Hematopoietic multipotent progenitor cell treated with erythropoietin and hydrocortisone succinate and interleukin-3 and kit ligand, for 4 days (in vitro differentiated cells): ENCODE data around the gene RNF217.

Experiments
- DNase-seq: peaks from one replicate; pipeline ENCODE4 v3.0.0-alpha.2; 2015

Gene RNF217

DNA sequence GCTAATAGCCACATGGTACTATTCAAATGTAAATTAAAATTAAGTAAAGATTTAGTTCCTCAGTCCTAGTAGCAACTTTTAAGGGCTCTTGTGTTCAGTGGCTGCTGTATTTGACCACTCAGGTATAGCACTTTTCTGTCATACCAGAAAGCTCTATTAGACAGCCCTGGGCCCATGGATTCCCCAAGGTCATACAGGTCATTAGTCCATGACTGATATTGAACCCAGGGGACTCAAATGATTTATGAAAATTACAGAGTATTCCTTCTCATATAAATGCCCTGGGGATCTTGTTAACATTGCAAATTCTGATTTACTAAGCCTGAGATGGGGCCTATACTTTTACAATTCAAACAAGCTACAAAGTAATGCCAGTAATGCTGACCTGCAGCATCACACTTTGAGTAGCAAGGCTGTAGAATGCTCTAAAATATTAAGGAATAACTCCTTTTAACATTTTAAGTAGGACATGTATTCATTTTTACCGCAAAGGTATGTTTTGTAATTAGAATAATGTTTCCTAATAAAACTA lies 29.6 kb downstream of the RNF217 start:
- DNase-seq: no peak

DNA sequence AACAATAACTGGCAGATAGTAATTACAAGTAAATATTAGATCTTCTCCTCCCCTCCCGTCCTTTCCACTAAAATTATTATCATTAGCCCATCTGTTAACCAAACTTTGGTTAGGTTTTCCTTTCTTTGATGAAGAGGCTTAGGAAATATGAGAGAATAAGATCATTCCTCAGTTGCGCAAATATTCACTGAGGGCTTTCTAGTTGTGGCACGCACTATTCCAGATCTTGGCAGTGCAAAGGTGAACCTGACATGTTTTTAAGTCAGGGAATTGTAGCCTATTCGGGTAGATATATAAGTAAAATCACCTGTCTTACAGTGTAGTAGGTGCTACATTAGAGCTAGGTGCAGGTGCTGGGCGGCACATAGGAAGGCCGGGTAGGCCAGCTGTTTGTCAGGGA lies 31.1 kb downstream of the RNF217 start:
- DNase-seq: no peak

DNA sequence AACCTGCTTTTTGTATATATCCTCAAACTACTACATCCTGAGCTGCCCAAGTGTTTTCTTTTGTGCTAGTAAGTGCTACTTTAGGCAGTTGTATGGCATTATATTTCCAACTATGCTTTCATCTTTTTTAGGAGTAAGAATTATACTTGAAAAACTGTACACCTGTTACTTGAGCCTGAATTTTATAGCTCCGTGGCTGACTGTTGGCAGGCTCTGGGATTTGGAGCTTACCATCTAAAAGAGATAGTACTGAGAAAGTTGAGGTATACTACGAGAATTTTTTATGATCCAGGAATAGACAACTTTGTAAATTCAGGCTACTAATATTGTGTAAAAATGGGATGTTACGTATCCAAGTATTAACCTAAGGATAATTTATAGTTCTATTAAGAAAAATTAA lies 32.4 kb downstream of the RNF217 start:
- DNase-seq: no peak

DNA sequence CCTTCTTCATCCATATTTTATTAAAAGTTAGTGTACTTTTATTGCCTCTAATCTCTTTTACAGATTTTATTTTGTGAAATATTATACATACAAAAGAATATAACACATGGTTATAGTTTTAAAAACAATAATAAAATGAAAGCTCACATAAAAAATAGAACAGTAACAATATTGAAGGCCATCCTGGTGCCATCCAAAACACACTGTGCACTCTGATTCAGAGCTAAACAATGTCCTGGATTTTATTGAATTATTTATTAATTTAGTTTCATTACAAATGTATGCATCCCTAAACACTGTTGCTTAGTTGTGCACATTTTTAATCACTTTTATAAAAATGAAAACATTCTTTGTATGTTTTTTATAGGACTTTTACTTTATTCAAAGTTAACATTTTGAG lies 32.9 kb downstream of the RNF217 start:
- DNase-seq: no peak

DNA sequence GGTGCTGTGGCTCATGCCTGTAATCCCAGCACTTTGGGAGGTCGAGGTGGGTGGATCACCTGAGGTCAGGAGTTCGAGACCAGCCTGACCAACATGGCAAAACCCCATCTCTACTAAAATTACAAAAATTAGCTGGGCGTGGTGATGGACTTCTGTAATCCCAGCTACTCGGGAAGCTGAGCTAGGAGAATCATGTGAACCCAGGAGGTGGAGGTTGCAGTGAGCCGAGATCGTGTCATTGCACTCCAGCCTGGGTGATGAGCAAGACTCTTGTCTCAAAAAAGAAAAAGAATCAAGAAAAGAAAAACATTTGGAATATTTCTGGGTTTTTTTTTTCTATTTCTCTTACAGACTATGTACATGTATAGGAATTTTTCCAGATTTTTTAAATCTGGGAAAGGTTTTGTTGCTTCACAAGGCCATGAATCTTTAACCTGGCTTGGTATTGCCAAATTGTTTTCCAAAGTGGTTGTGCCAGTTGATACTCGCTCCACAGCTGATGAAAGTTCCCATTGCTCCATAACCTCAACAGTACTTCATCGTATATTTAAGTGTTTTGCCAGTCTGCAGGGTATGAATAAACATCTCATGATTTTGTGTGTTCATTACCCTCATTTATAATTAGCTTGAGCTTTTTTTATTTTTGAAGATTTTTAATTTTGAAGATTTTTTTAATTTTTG lies 33.5 kb downstream of the RNF217 start:
- no peak for DNase-seq

DNA sequence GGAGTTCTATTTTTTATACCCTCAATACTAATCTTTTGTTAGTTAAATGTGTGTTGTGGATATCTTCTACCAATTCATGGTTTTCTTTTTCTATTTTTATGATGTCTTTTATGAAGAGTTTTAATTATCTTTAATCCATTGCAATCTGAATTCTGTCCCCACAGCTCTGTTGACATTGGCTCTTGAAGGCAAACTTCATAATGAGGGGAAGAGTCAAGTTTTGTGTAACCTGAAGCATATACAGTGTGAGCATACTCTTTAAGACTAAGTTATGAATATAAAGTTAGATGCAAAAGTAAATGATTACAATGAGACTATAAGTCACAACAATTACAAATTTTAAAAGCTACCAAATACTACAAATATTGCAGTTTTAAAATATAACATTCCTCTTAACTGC lies 34.2 kb downstream of the RNF217 start:
- no peak for DNase-seq

DNA sequence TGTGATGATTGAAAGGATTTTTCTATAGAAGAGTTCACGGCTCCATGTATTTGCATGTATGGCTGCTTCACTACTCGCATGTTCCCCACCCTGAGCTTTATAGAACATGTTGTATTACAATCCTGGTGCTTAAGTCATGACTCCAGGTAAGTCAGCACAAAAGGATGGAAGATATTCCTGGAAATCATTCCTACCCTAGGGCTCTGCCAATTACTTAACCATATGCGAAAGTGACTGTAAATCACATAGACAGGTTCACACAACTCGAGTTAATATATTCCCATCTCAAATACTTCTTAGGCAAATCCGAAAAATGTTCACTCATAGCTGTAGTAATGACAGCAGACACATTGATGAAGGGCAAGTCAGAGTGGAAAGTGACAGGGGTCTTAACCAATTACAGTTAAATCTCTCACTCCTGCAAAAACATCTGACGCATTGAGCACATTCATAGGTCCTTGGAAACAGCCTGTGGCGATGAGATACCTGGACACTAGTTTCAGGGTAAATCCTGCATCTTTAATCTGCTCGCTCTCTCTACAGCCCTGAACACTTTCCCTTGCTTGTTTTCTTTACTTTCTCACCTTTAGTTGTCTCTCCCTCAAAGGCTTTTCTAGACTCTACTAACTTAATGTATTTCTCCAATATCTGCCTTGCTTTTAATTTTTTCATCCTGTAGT lies 35.1 kb downstream of the RNF217 start:
- no peak for DNase-seq

DNA sequence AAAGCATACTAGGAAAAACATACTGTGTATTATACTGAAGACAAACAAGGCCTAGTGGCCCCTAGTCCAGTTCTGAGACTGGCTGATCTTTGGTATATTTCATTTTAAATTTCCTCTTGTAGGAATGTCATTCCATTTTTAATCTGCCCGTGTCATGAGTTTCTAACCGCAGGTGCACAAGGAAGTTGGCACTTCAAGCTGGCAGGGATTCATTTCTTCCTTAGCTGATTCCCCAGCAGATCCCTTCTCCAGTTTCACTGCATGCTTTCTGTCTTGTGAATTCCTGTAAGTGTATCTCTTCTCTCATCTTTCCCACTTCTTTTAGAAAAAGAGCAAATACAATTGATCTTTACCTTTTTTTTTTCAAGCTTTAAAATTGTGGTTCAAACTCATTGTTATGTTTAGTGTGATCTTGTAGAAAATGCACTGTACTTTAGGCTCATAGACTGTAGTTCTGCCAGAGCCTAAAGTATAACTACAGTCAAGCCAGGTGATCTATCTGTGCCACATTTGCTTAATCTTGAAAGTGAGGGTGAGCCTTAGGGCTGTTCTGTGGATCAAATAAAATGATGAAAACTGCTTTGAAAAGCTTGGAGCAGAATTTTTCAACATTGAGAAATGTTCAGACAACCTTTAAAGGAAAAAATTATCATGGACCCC lies 37.0 kb downstream of the RNF217 start:
- no peak for DNase-seq

DNA sequence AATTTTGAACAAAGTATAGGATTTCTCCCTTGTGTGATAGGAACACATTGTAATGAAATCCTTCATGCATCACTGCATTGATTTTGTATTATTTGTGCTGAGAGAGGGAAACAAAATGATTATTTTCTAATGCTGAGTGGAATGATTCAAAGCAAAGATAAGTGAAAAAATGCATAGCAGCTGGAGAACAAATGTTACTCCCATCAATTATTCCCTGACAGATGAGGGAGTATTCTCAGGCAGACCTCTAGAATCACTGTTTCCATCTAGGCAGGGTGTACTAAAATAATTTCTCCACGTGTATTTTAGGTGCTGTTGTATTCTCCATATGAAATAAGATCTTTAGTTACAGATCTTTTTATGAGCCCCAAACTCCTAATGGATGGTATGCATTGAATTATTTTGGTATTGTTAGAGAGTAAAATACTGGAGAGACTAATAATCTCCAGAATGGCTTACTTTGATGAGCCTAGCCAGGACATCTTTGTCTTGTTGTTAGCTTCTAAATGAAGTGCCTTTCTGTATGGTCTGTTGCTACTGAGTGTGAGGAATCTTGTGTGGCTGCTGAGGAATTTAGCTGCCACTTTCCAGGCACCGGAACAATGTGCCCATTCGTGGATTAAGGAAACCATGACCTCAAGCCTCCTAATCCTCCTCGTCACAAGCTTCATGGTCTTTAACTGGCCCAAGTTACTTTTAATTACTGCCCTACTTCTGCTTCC lies 39.6 kb downstream of the RNF217 start:
- DNase-seq: no peak

DNA sequence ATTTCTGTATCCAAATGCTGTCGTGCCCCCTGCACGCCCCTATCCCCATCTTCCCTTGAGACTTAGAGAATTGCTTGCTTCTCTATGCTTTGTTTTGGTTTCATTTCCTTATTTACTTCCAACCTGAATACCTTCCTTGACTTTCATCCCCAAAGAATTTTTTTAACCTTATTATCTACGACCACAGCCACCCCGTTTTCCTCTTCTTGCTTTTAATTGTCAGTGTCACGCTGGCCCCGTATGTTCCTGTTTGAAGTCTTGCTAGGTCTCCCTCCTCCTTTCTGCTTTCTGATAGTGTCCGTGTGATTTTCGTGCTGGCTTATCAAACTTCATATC lies 40.1 kb downstream of the RNF217 start:
- no peak for DNase-seq

DNA sequence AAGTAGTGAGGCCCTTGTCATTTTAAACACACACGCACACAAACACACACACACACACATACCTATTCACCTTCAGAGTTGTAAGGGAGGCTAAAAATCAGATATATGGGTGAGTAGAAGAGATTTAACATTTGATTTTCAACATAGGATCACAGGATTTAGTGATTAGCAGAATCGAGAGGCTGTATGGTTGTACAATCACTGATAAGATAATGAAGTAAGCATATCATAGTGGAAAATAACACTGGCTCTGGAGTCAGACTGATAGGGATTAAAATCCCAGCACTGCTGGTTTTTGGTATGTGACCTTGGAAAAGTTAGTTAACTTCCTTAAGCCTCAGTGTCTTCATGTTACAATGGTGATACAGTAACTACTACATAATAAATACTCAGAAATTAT lies 40.8 kb downstream of the RNF217 start:
- DNase-seq: no peak

DNA sequence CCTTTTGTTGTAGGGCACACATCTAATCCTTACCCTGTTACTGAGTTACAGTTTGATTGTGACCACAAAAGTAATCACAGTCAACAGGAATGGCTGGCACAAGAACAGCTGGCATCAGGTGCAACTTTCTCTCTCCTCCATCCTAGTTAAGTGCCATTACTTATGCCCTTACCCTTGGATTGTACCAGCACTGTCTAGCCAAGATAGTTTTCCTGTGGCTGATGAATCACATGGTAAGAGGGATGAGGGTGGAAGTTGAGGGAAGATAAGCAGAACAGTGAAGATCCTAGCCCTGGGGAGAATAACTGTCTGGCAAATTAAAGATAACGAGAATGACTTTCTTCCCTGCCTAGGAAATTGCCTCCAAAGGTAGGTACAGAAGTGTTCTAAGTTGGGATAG lies 42.0 kb downstream of the RNF217 start:
- peak; percentile 68 for DNase-seq

DNA sequence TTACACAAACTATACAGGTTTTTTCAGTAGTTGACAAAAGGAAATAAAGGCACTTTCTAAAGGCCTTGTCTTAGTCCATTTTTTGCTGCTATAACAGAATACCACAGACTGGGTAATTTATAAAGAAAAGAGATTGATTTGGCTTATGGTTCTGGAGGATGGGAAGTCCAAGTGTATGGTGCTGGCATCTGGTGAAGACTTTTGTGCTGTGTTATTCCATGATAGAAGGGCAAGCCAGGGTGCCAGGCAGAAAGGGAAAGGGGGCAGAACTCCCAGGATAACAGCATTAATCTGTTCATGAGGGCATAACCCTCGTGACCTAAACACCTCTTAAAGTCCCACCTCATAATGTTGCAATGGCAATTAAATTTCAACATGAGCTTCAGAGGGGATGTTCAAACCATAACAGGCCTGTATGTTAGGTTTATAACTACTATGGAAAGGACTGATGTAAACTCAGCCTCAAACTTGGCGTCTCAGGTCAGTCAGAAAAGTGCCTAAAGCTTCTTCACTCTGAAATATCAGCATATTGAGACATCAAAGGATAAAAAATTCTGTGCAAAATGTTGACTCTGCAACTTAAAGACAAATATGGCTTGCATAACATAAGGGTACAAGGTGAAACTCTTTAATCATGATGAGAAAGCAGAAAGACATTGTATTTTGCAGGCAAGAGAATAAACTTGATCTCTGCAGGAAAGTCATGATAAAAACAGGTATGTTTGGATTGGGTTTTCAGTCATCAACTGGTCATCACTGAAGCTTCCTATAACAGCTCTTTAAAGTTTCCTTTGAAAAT lies 42.8 kb downstream of the RNF217 start:
- DNase-seq: no peak

DNA sequence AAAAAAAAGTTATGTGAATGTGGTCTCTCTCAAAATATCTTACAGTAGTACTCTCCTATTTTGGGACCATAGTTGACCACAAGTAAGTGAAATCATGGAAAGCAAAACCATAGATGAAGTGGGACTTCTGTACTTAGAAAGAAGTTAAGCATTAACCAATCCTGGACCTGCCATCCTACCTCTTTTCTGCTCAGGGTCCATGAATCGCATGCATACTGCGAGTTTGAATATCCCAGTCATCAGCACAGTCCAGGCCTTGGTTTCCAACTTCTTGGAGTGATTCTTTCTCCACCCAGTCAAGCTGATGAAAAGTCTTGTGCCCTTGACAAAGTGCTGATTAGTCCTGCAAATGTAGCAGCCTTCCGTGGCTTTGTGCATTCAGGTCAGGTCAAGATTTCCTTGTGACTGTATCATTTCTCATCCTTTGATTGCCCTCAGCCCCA lies 46.0 kb downstream of the RNF217 start:
- DNase-seq: no peak

DNA sequence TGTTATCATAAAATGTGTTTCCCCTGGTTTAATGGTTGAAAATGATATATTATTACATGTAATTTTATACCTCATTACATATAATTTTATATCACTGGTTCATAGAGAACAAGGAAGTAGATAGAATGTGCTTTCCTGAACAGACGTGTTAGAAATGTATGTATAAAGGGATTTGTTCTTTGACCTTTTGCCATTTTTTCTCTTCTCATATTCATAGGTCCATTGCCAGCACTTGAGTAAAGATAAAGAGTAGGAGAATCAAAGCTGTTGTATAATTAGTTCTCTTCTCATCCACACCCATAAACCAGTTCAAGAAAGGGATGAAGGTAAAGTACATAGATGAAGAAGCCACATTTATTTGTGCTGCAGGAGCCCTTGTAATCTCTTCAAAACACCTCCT lies 46.7 kb downstream of the RNF217 start:
- DNase-seq: no peak

DNA sequence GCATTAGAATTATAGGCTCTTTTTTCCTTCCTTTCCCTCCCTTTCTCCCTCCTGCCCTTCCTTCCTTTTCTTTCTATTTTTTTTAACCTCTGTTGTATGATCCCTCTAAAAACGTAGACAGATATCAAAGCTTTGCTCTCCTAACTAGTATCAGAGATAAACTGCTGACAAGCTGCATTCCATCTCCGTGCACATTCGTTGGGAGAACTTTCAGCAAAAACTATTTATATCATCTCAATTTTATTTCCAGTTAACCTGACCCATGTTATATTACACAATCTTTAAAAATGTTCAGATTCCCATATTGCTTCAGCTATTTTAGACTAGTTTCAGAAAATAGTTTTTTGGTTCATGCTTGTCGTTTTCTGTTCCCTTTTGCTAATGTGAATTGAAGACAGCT lies 47.3 kb downstream of the RNF217 start:
- DNase-seq: no peak

DNA sequence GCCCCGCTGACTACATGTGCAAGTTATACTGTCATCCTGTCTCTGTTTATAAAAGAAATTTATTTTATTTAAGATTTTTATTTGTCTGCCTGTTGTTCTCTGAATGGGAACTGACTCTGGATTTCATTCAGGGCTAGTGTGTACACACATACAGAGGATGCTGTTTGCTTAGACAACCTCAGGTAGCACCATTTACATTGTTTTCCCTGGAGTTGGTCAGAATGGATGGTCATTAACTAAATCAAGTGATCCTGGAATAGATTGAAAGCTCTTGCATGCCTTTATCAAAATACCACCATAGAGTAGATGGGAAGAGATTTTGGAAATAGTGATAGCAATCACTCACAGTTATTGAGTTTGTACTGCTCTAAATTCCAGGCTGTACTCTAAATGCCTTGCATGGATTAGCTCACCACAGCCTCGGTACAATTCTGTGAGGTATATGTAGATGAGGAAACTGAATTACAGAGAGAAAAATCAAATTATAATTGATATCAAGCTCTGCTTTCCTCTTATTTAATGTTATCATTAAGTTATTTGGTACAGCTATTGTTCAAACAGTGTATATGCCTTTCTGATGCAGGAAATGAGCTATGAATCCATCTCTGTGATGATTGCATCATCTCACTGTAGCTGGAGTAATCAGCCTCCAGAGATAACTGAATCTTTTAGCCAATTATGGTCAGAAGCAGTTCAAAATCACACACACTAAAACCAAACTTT lies 51.9 kb downstream of the RNF217 start:
- DNase-seq: peak; percentile 41

DNA sequence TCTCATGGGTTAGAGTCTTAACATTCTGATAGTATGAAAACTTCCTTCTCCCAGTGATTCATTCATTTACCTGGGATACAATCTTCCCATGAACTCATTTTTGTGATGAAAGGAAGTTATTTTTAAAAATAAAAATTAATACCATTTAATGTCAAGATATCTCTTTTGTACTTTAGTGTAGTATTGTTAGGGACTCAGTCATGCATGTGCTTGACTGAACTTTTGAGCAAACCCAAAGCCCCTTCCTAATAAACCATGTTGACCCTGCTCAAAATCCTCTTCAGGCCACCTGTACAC lies 52.4 kb downstream of the RNF217 start:
- no peak for DNase-seq

DNA sequence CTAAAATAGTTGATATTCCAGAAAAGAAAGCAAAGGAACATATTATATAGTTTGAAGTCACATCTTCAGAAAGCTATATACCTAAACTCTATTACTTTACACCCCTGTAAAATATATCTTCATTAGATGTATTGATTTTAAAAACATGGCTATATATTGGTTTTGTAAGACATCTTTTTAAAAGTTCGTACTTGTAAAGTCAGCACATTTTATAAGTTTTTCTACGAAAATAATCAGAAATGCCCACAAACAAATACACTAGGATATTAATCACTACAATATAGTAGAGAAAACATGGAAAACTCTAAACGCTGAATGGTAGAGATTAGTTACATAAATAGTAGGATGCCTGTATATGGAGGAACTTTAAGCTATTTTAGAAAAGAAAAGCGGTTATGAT lies 52.9 kb downstream of the RNF217 start:
- DNase-seq: no peak

DNA sequence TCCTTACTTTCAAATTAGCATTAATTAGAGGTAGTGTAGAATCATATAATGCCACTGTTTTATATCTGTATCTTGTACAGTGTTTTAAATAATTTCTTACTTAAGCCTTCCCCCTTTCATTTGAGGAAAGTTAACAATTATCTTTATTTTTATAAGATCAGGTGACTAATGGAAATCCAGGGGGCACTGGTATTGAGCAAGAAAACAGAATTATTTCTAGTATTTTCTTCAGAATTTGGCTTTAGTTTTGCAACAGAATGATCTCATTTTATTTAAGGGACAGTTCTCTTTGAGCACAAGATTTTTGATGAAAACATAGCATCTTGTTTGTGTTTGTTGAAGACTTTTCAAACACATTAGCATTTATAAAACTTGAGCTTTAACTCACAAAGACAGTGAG lies 55.9 kb downstream of the RNF217 start:
- DNase-seq: no peak

DNA sequence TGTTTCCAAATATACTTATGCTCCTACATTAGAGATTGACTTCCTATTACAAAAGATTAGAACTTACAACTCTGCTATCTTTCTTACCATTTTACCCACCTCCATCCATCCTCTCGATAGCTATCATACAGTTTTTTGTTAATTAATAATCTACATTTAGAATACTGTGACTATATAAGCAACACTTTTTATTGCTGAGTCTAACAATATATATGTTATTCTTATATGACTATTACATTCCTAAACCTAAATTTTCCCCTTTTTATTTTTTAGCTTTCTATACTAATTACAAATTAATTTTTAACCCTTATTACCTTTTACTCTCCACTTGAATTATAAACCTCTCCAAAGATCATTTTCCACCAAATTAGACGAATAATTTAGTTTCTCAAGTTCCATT lies 57.0 kb downstream of the RNF217 start:
- no peak for DNase-seq

DNA sequence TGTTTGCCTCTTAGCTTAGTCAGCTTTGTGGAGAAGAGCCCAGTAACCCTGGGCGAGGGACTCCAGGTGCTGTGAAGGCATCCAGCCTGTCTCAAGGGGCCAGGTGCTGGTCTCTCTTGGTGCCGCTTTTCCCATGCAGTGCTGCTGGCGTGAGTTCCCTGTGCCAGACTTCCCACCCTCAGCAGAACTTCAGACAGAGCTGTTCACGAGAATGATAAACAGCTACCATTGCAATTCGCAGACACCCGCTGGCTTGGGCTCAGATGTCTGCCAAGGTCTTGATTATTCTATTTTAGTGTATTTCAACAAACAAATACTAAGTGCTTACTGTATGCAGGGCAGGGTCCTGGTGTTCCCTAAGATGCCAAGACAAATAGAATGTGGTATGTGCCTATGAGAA lies 57.7 kb downstream of the RNF217 start:
- no peak for DNase-seq
